A549 (cell line): ENCODE results near the gene PBRM1.
"Not testable (repeated sequence)": the region's sequence is repeated elsewhere in the genome, so short reads cannot be mapped to it uniquely, and the experiment has no call there.

ENCODE experiments used
- CBX8 ChIP-seq: fragments of 200-600 bp; sonication (generic); IDR thresholded peaks from 2 replicates; pipeline ENCODE4 v1.6.1; 2016
- CEBPB ChIP-seq, 2 experiments: fragments of >200 bp in 1 of 2; sonication (Bioruptor Twin) in 1 of 2; formaldehyde crosslinking in 1 of 2; IDR thresholded peaks; 2 replicates each; pipeline ENCODE4 v1.6.1; 2012 to 2016
- CHD2 ChIP-seq: fragments of 150-350 bp; IDR thresholded peaks from 2 replicates; pipeline ENCODE4 v1.6.1; 2014; ENCODE audit warnings: low read length; ENCODE audit not compliant: partially characterized antibody
- EP300 ChIP-seq, 2 experiments: fragments of >200 bp; sonication (Bioruptor Twin); formaldehyde crosslinking; IDR thresholded peaks; 2 replicates in 1 of 2; 3 replicates in 1 of 2; pipeline ENCODE4 v1.6.1; 2016 to 2017
- ESRRA ChIP-seq: fragments of 150-350 bp; IDR thresholded peaks from 2 replicates; pipeline ENCODE4 v1.6.1; 2014; ENCODE audit warnings: mild to moderate bottlenecking, low read length, borderline replicate concordance
- MAX ChIP-seq: IDR thresholded peaks from 2 replicates; pipeline ENCODE4 v1.6.1; 2012
- MAZ ChIP-seq: fragments of 150-350 bp; IDR thresholded peaks from 2 replicates; pipeline ENCODE4 v1.6.1; 2014; ENCODE audit warnings: antibody characterized with exemption, low read depth, low read length, borderline replicate concordance
- MYC ChIP-seq: IDR thresholded peaks from 2 replicates; pipeline ENCODE4 v1.6.1; 2012; ENCODE audit warnings: mild to moderate bottlenecking, inconsistent platforms, low read length, improper control_type of control experiment, borderline replicate concordance
- TF ChIP-seq, protein P1 (sequence below): fragments of >200 bp; sonication (Bioruptor Twin); formaldehyde crosslinking; IDR thresholded peaks from 3 replicates; pipeline ENCODE4 v1.5.1; 2016
- TF ChIP-seq, protein P2 (sequence below): IDR thresholded peaks from 2 replicates; pipeline ENCODE4 v1.6.1; 2012

DNA sequence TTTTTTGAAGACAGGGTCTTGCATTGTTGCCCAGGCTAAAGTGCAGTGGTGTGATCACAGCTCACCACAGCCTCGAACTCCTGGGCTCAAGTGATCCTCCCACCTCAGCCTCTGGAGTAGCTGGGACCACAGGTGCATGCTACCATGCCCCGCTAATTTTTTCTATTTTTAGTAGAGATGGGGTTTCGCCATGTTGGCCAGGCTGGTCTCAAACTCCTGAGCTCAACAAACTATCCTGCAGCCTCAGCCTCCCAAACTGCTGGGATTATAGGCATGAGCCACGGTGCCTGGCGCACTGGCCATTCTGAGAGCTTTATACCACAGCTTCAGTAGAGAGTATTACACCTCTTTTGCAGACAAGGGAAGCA lies 159.1 kb downstream of the PBRM1 start:
- TF ChIP-seq CEBPB (IDR thresholded peaks at IDR 0.05); EP300 (IDR thresholded peaks at IDR 0.05); CBX8; ESRRA; MAZ; CHD2; MAX; MYC: not testable (repeated sequence)
- TF ChIP-seq, protein P1, sequence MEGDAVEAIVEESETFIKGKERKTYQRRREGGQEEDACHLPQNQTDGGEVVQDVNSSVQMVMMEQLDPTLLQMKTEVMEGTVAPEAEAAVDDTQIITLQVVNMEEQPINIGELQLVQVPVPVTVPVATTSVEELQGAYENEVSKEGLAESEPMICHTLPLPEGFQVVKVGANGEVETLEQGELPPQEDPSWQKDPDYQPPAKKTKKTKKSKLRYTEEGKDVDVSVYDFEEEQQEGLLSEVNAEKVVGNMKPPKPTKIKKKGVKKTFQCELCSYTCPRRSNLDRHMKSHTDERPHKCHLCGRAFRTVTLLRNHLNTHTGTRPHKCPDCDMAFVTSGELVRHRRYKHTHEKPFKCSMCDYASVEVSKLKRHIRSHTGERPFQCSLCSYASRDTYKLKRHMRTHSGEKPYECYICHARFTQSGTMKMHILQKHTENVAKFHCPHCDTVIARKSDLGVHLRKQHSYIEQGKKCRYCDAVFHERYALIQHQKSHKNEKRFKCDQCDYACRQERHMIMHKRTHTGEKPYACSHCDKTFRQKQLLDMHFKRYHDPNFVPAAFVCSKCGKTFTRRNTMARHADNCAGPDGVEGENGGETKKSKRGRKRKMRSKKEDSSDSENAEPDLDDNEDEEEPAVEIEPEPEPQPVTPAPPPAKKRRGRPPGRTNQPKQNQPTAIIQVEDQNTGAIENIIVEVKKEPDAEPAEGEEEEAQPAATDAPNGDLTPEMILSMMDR: not testable (repeated sequence)
- TF ChIP-seq, protein P2, sequence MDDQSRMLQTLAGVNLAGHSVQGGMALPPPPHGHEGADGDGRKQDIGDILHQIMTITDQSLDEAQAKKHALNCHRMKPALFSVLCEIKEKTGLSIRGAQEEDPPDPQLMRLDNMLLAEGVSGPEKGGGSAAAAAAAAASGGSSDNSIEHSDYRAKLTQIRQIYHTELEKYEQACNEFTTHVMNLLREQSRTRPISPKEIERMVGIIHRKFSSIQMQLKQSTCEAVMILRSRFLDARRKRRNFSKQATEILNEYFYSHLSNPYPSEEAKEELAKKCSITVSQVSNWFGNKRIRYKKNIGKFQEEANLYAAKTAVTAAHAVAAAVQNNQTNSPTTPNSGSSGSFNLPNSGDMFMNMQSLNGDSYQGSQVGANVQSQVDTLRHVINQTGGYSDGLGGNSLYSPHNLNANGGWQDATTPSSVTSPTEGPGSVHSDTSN: not testable (repeated sequence)
